HAP-1 (cell line): Measurements from ENCODE around the gene ARCN1.

Experiments used
- DNase-seq, 2 experiments: peaks; one replicate each; pipeline ENCODE4 v3.0.0-alpha.2; 2016 to 2020; ENCODE audit warnings: low spot score in 2 of 2
- H3K27me3 ChIP-seq: fragments of 250-450 bp; sonication (Bioruptor Pico); 2 replicates; pipeline ENCODE4 v1.5.1; 2020; ENCODE audit warnings: low read depth, mild to moderate bottlenecking, moderate library complexity
- H3K36me3 ChIP-seq: fragments of 250-450 bp; sonication (Bioruptor Pico); replicated peaks from 2 replicates; pipeline ENCODE4 v1.5.1; 2020; ENCODE audit warnings: mild to moderate bottlenecking
- H3K4me1 ChIP-seq: fragments of 250-450 bp; sonication (Bioruptor Pico); 2 replicates; pipeline ENCODE4 v1.5.1; 2020; ENCODE audit warnings: mild to moderate bottlenecking
- H3K4me3 ChIP-seq: fragments of 250-450 bp; sonication (Bioruptor Pico); 2 replicates; pipeline ENCODE4 v1.5.1; 2020; ENCODE audit warnings: mild to moderate bottlenecking, moderate library complexity
- H3K9me3 ChIP-seq: fragments of 250-450 bp; sonication (Bioruptor Pico); 2 replicates; pipeline ENCODE4 v1.5.1; 2020; ENCODE audit warnings: mild to moderate bottlenecking, moderate library complexity
- in situ Hi-C: fragments of 300-500 bp; cut with MboI; formaldehyde crosslinking; loops from 3 replicates; pipeline ENCODE4 v1.14.3; 2020; ENCODE audit warnings: low sequenced_read_pairs, inconsistent platforms, mixed read lengths

Gene ARCN1

DNA sequence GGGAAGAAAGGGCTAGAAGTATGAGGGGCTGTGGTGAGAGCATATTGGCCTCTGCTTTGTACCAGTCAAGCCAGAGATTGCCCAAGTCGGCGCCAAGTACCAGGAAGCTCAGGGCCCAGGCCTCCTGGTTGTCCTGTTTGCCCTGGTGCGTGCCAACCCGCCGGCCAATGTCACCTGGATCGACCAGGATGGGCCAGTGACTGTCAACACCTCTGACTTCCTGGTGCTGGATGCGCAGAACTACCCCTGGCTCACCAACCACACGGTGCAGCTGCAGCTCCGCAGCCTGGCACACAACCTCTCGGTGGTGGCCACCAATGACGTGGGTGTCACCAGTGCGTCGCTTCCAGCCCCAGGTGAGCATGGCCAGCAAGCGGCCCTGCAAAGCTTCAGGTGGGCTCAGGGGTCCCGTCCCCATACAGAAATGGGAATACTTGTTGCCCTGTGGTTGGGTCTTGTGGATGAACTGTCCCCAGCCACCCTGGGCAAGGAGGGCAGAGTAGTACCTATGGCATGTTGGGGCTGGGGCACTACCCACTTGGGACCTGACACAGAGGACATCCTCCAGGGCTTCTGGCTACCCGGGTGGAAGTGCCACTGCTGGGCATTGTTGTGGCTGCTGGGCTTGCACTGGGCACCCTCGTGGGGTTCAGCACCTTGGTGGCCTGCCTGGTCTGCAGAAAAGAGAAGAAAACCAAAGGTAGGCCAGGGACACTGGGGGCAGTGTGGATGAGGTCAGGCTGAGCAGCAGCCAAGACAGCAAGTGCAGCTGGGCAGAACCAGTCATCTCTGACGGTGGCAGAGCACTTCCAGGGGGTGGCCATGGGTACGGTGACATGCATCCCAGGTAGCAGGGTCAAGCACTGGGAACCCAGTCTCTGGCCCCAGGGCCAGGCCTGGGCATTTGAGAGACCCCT, 39.1 kb upstream of the ARCN1 start:
- no peaks in the 10 kb centered on the region for H3K27me3 ChIP-seq
- no peak for DNase-seq
- no peak overlapping the region for H3K4me3 ChIP-seq
- peaks cover 3% of the 10 kb centered on the region; the same call in 1 of the 2 replicates for H3K4me1 ChIP-seq
- in situ Hi-C loops: no loop called here
- no peaks in the 10 kb centered on the region for H3K36me3 ChIP-seq
- H3K9me3 ChIP-seq: no peaks in the 10 kb centered on the region

DNA sequence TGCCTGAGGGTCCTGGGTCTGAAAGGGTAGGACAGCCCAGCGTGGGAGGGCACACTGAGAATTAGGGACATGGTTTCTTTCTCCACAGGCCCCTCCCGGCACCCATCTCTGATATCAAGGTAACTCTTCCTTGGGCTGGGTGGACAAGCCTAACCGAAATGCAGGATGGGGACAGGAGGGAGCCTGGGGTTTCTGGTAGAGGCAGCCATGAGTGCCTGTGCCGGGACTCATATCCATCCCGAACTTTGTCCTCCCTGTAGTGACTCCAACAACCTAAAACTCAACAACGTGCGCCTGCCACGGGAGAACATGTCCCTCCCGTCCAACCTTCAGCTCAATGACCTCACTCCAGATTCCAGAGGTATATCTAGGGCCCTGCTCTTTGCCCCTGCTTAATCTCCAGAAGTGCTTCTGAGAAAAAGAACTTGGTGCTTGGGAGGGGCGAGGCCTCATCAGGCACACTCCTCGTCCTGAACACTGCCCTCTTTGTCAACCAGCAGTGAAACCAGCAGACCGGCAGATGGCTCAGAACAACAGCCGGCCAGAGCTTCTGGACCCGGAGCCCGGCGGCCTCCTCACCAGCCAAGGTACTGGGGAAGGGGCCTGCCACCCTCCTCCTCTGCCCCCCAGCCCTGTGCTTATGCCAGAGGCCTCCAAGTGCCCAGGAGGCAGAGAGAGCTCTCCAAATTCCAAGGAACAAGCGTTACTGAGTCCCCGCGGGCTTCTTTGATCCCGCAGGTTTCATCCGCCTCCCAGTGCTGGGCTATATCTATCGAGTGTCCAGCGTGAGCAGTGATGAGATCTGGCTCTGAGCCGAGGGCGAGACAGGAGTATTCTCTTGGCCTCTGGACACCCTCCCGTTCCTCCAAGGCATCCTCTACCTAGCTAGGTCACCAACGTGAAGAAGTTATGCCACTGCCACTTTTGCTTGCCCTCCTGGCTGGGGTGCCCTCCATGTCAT, 38.2 kb upstream of the ARCN1 start:
- Histone ChIP-seq H3K36me3 (no peaks in the 10 kb centered on the region), H3K9me3 (no peaks in the 10 kb centered on the region), H3K27me3 (no peaks in the 10 kb centered on the region), H3K4me3 (no peak overlapping the region), H3K4me1 (peaks cover 3% of the 10 kb centered on the region; the same call in 1 of the 2 replicates)
- in situ Hi-C loops: no loop called here
- DNase-seq: no peak

DNA sequence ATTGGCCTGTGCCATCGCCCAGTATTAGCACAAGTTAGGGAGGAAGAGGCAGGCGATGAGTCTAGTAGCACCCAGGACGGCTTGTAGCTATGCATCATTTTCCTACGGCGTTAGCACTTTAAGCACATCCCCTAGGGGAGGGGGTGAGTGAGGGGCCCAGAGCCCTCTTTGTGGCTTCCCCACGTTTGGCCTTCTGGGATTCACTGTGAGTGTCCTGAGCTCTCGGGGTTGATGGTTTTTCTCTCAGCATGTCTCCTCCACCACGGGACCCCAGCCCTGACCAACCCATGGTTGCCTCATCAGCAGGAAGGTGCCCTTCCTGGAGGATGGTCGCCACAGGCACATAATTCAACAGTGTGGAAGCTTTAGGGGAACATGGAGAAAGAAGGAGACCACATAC, 36.9 kb upstream of the ARCN1 start:
- Histone ChIP-seq H3K27me3 (no peaks in the 10 kb centered on the region), H3K36me3 (no peaks in the 10 kb centered on the region), H3K4me3 (no peak overlapping the region), H3K4me1 (peaks cover 3% of the 10 kb centered on the region; the same call in 1 of the 2 replicates), H3K9me3 (no peaks in the 10 kb centered on the region)
- in situ Hi-C loops: no loop called here
- DNase-seq: no peak

DNA sequence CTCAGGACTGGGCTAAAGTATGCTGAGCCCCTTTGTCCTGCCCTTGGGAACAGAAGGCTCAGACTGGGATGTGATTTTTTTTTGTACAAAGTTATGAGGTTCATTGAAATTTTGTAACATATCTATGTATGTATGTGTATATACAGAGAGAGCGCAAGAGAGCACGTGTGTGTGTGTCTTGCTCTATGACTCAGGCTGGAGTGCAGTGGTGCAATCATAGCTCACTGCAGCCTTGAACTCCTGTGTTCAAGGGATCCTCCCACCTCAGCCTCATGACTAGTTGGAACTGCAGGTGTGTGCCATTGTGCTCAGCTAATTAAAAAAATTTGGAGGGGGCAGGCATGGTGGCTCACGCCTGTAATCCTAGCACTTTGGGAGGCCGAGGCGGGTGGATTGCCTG, 35.5 kb upstream of the ARCN1 start:
- no peak for DNase-seq
- Histone ChIP-seq H3K4me3 (no peak overlapping the region), H3K27me3 (no peaks in the 10 kb centered on the region), H3K4me1 (peaks cover 3% of the 10 kb centered on the region; the same call in 1 of the 2 replicates), H3K9me3 (no peaks in the 10 kb centered on the region), H3K36me3 (no peaks in the 10 kb centered on the region)
- in situ Hi-C loops: no loop called here

DNA sequence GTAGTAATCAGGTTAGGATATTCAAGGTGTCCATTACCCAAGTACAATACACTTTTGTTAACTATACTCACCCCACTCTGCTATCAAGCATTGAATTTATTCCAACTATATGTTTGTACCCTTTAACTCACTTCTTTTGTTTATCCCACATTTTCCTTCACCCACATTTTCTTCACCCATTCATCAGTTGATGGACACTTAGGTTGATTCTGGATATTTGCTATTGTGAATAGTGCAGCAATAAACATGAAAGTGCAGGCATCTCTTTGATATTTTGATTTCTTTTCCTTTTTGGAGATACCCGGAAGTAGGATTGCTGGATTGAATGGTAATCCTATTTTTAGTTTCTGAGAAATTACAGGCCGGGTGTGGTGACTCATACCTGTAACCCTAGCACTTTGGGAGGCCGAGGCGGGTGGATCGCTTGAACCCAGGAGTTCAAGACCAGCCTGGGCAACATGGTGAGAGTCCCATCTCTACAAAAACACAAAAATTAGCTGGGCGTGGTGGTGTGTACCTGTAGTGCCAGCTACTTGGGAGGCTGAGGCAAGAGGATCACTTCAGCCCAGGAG, 34.7 kb upstream of the ARCN1 start:
- H3K9me3 ChIP-seq: no peaks in the 10 kb centered on the region
- H3K4me3 ChIP-seq: no peak overlapping the region
- H3K27me3 ChIP-seq: no peaks in the 10 kb centered on the region
- no peak for DNase-seq
- in situ Hi-C loops: no loop called here
- no peaks in the 10 kb centered on the region for H3K36me3 ChIP-seq
- H3K4me1 ChIP-seq: peaks cover 3% of the 10 kb centered on the region; the same call in 1 of the 2 replicates

DNA sequence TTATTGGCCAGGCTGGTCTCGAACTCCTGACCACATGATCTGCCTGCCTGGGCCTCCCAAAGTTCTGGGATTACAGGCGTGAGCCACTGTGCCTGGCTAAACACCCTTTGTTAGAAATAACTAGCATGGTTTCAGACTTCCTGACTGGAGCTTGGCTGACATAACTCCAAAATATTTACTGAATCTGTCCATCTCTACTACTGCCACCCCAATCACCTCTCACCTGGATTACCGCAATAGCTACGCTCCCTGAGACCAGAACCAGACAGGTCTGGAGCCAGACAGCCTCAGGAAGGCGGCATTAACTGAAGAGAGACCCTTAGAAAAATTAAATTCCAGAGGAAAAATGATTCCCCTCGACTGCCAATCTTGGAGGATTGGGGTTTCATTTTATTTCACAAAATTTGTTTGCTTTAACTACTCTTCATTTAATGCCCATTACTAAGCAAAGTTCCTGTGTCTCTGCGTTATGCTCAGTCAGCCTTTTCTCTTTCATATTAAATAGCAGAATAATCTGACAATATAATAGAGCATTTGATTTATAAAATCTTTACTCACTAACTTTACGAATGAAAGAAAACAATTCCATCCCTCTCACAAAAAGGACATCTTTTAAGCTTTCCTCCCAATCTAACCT, 28.1 kb upstream of the ARCN1 start:
- Histone ChIP-seq H3K4me1 (no peaks in the 10 kb centered on the region), H3K36me3 (no peaks in the 10 kb centered on the region), H3K27me3 (no peaks in the 10 kb centered on the region), H3K9me3 (no peaks in the 10 kb centered on the region), H3K4me3 (no peak overlapping the region)
- no peak for DNase-seq
- in situ Hi-C loops: no loop called here

DNA sequence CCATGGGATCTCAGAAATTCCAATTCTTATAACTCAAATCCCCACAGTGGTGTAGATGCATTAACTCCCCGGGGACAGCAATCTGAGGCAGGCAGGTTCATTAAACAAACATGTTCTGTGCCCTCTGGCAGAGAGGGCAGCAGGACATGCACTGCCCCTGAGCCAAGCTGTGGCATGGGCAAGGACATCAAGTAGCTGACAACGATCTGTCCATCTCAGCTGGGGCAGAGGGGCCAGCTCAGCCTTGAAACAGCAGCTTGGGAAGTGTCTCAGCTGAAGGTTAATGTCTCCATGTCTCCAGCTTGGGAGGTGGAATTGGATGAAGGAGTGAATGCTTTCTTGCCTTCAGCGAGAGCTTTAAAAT, 27.6 kb upstream of the ARCN1 start:
- H3K4me3 ChIP-seq: no peak overlapping the region
- DNase-seq: no peak
- H3K4me1 ChIP-seq: no peaks in the 10 kb centered on the region
- H3K36me3 ChIP-seq: no peaks in the 10 kb centered on the region
- H3K27me3 ChIP-seq: no peaks in the 10 kb centered on the region
- in situ Hi-C loops: no loop called here
- no peaks in the 10 kb centered on the region for H3K9me3 ChIP-seq

DNA sequence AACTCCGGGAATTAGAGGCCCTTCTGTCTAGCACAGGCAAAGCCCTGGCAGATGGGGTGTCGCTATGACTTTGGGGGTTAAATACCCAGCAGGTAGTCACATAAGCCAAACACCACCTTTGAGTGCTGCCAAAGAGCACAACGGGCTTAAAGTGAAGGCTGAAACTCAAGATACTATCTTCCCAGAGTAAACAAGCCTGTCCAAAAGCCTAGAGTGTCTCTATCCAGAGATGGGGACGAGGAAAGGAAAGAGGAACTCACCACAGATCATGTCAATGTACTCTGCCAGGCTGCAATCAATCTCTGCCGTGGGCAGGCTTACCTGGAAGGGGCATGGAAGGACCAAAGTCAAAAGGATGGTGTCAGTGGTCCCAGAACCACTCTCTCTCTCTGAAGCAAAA, 26.7 kb upstream of the ARCN1 start:
- Histone ChIP-seq H3K27me3 (no peaks in the 10 kb centered on the region), H3K4me1 (no peaks in the 10 kb centered on the region), H3K36me3 (no peaks in the 10 kb centered on the region), H3K9me3 (no peaks in the 10 kb centered on the region), H3K4me3 (no peak overlapping the region)
- no peak for DNase-seq
- in situ Hi-C loops: no loop called here

DNA sequence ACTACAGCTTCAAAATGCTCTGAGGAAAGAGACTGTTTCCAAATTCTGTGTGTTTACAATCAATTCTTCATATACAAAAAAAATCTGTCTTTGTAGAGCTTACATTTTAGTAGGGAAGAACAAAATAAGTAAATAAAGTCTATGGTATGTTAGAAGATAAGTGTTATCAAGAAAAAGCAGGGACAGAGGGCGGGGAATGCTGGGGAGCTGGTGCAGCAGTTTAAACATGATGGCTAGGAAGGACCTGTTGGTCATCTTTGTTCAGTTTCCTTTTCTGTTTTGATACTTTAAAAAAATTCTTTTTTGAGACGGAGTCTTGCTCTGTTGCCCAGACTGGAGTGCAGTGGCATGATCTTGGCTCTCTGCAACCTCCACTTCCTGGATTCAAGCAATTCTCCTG, 25.1 kb upstream of the ARCN1 start:
- no peak for DNase-seq
- in situ Hi-C loops: no loop called here
- H3K4me1 ChIP-seq: no peaks in the 10 kb centered on the region
- peaks cover 2% of the 10 kb centered on the region; the same call in 1 of the 2 replicates for H3K36me3 ChIP-seq
- no peaks in the 10 kb centered on the region for H3K27me3 ChIP-seq
- no peak overlapping the region for H3K4me3 ChIP-seq
- H3K9me3 ChIP-seq: no peaks in the 10 kb centered on the region

DNA sequence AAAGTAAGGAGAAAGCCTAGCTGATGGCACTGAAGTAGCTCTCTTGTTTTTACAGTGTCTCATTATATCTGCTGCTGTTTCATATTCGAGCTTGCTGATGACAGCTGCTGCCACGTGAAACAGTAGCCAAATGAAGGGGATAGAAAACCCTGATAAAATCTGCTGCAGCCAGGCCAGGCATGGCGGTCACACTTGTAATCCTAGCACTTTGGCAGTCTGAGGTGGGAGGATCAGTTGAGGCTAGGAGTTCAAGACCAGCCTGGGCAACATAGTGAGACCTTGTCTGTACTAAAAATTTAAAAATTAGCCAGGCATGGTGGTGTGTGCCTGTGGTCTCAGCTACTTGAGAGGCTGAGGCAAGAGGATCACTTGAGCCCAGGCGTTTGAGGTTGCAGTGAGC, 19.9 kb upstream of the ARCN1 start:
- H3K4me1 ChIP-seq: no peaks in the 10 kb centered on the region
- H3K4me3 ChIP-seq: no peak overlapping the region
- no peaks in the 10 kb centered on the region for H3K27me3 ChIP-seq
- H3K9me3 ChIP-seq: no peaks in the 10 kb centered on the region
- peaks cover 12% of the 10 kb centered on the region for H3K36me3 ChIP-seq
- in situ Hi-C loops: no loop called here
- DNase-seq: no peak

DNA sequence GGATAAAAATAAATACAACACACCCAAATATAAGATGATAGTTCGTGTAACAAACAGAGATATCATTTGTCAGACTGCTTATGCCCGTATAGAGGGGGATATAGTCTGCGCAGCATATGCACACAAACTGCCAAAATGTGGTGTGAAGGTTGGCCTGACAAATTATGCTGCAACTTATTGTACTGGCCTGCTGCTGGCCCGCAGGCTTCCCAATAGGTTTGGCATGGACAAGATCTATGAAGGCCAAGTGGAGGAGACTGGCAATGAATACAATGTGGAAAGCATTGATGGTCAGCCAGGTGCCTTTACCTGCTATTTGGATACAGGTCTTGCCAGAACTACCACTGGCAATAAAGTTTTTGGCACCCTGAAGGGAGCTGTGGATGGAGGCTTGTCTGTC, 11.4 kb upstream of the ARCN1 start:
- Histone ChIP-seq H3K27me3 (no peaks in the 10 kb centered on the region), H3K4me1 (no peaks in the 10 kb centered on the region), H3K4me3 (no peak overlapping the region), H3K9me3 (no peaks in the 10 kb centered on the region), H3K36me3 (peaks cover 4% of the 10 kb centered on the region; the same call in 1 of the 2 replicates)
- in situ Hi-C loops: no loop called here
- no peak for DNase-seq

DNA sequence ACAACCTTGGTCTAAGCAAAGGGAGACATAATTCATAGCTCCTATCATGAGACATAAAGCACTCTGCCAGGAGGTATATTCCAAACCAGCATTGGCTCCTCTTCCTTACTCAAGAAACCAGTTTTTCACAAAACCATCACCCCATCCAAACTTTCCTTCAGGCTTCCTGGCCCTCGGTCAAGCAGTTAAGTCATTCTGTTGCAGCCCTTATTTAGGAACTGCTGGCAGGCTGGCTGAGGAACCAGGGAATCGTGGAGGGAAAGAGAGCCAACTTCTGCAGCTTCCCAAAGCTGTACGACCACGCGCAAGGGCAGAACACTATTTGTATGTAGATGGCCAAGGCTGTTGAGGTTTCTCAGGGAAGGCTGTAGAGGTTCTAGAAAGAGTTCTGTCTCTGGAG, 7.2 kb upstream of the ARCN1 start:
- H3K4me3 ChIP-seq: no peak overlapping the region
- no peak for DNase-seq
- in situ Hi-C loops: no loop called here

DNA sequence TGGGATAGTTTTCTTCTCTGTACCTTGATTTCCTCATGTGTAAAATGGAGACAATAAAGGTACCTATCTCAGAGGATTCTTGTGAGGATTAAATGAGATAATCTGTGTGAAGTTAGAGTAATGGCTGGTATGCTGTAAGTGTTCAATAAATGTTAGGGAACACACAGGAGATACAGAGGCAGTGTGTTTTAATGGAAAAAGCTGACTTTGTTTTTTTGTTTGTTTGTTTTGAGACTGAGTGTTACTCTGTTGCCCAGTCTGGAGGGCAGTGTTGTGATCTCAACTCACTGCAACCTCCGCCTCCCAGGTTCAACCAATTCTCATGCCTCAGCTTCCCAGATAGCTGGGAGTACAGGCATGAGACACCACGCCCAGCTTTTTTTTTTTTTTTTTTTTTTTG, 2.5 kb upstream of the ARCN1 start:
- Histone ChIP-seq H3K36me3 (peaks cover 7% of the 10 kb centered on the region; the same call in 1 of the 2 replicates), H3K4me1 (peaks cover 10% of the 10 kb centered on the region), H3K27me3 (no peaks in the 10 kb centered on the region), H3K9me3 (no peaks in the 10 kb centered on the region), H3K4me3 (no peak overlapping the region)
- in situ Hi-C loops: no loop called here
- DNase-seq: no peak

More for the DNA sequence above, 7.2 kb upstream of the ARCN1 start:
- H3K9me3 ChIP-seq: no peaks in the 10 kb centered on the region
- H3K36me3 ChIP-seq: peaks cover 4% of the 10 kb centered on the region; the same call in 1 of the 2 replicates
- H3K27me3 ChIP-seq: no peaks in the 10 kb centered on the region
- H3K4me1 ChIP-seq: no peaks in the 10 kb centered on the region; the same call in 1 of the 2 replicates
